ENCODE results near the gene GNAO1. TPM values are rescaled to one million over a fixed set of nuclear protein-coding genes. Genes with fewer than 3 reads are reported as not detected.
A peak's percentile ranks its signal among the peaks of the same experiment; 100 is the strongest.

GNAO1 gene
- total and polyA plus RNA-seq, 9 donors, result 0.72 to 5.6 (median 2.7) TPM

DNA sequence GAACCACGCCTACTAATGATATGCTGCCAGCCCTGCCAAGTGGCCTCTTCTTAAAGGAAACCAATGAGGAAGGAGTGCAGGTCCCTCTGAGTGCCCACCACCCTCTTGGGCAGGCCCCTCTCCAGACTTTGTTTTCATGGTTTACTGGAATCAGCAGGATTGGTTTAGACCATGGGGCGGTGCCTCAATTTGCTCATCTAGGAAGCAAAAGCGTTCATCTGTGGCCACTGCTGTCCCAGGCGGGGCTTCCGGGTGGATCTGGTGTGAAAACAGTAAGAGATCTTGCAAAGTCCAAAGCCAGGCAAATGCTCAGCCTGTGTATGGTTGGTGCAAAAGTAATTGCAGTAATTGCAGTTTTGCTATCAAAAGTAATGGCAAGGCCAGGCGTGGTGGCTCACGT lies 162.7 kb downstream of the GNAO1 start:
- no peak for TF ChIP-seq EP300 (IDR thresholded peaks at IDR 0.05)
- TF ChIP-seq, protein P1, sequence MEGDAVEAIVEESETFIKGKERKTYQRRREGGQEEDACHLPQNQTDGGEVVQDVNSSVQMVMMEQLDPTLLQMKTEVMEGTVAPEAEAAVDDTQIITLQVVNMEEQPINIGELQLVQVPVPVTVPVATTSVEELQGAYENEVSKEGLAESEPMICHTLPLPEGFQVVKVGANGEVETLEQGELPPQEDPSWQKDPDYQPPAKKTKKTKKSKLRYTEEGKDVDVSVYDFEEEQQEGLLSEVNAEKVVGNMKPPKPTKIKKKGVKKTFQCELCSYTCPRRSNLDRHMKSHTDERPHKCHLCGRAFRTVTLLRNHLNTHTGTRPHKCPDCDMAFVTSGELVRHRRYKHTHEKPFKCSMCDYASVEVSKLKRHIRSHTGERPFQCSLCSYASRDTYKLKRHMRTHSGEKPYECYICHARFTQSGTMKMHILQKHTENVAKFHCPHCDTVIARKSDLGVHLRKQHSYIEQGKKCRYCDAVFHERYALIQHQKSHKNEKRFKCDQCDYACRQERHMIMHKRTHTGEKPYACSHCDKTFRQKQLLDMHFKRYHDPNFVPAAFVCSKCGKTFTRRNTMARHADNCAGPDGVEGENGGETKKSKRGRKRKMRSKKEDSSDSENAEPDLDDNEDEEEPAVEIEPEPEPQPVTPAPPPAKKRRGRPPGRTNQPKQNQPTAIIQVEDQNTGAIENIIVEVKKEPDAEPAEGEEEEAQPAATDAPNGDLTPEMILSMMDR (IDR thresholded peaks at IDR 0.05), result no peak
- no peak for TF ChIP-seq POLR2A (IDR thresholded peaks at IDR 0.05)
- H3K27me3 ChIP-seq, result no peaks in the 10 kb centered on the region
- intact Hi-C loops (cut with DNase I), result no loop called here
- WGBS, 3 donors, result 92 to 96% (median 94%) methylated on average over 7 of the region's 7 CpGs
- peak; percentile 2 to 19 (median 6) for DNase-seq
- H3K36me3 ChIP-seq, result no peaks in the 10 kb centered on the region
- no peak overlapping the region for H3K4me3 ChIP-seq
- H3K4me1 ChIP-seq (ENCODE audit: insufficient read depth), result no peaks in the 10 kb centered on the region
- no peak overlapping the region for H3K27ac ChIP-seq
- no peaks in the 10 kb centered on the region for H3K9me3 ChIP-seq

DNA sequence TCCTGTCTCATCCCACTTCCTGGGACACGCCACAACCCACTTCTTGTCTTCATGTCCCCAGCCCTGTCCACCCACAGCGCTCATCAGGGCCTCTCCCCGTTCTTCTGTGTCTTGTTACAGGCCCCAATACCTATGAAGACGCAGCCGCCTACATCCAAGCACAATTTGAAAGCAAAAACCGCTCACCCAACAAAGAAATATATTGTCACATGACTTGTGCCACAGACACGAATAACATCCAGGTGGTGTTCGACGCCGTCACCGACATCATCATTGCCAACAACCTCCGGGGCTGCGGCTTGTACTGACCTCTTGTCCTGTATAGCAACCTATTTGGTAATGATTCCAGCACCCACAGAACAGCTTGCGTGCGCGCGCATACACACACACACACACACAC lies 163.5 kb downstream of the GNAO1 start:
- TF ChIP-seq, protein P1 (IDR thresholded peaks at IDR 0.05), result no peak
- TF ChIP-seq EP300 (IDR thresholded peaks at IDR 0.05) (no peak), POLR2A (IDR thresholded peaks at IDR 0.05) (no peak)
- Histone ChIP-seq H3K9me3 (no peaks in the 10 kb centered on the region), H3K4me3 (no peak overlapping the region), H3K4me1 (ENCODE audit: insufficient read depth) (no peaks in the 10 kb centered on the region), H3K27me3 (no peaks in the 10 kb centered on the region), H3K27ac (no peak overlapping the region), H3K36me3 (no peaks in the 10 kb centered on the region)
- peak; percentile 8 to 36 (median 16) for DNase-seq
- intact Hi-C loops (cut with DNase I), result no loop called here
- 92 to 95% (median 94%) methylated on average over 17 of the region's 17 CpGs for WGBS, 3 donors

DNA sequence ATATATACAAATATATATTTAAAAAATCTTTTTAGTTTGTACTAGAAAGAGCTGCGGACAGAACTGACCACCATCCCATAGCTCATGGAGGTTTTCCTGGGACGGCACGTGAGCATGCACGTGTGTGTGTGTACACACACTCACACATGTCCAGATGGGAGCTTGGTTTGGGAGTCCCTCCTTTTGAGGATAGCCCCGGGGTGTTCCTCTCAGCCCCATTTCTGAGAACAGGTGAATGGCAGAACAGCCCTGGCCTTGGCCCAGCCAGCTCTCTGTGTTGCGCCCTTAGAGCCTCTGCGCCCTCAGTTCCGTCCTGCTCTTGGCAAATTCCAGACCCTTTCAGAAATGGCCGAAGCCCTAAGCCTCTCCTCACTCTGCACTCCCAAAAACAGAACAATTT lies 163.9 kb downstream of the GNAO1 start:
- TF ChIP-seq EP300 (IDR thresholded peaks at IDR 0.05), result no peak
- TF ChIP-seq POLR2A (IDR thresholded peaks at IDR 0.05), result no peak
- TF ChIP-seq, protein P1 (IDR thresholded peaks at IDR 0.05), result no peak
- peak; percentile 10 to 35 (median 11) for DNase-seq
- no peak overlapping the region for H3K27ac ChIP-seq

DNA sequence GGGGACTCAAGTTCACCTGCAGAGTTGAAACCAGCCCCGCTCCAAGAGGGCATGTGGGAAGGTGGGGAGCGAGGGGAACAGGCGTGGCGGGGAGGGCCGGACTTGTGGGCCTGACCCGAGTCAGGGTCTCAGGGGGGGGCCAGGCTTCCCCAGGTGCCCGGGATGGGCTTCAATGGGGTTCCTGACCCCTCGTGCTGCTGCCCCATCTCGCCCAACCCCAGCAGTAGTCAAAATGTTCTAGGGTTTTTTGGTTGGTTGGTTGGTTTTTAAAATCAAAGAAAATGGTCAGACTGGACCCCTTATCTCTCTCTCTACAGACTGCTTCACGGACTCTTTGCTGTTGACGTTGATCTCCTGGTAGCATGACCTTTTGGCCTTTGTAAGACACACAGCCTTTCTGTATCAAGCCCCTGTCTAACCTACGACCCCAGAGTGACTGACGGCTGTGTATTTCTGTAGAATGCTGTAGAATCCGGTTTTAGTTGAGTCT lies 164.5 kb downstream of the GNAO1 start:
- no peaks in the 10 kb centered on the region for H3K27me3 ChIP-seq
- 63 to 67% (median 66%) methylated on average over 14 of the region's 14 CpGs for WGBS, 3 donors
- no peaks in the 10 kb centered on the region for H3K9me3 ChIP-seq
- no peaks in the 10 kb centered on the region for H3K36me3 ChIP-seq
- no peaks in the 10 kb centered on the region for H3K4me1 ChIP-seq (ENCODE audit: insufficient read depth)
- H3K27ac ChIP-seq, result no peak overlapping the region
- DNase-seq, result peak; percentile 9 to 41 (median 30)
- intact Hi-C loops (cut with DNase I), result no loop called here
- TF ChIP-seq, protein P1 (IDR thresholded peaks at IDR 0.05), result no peak
- TF ChIP-seq EP300 (IDR thresholded peaks at IDR 0.05) (no peak), POLR2A (IDR thresholded peaks at IDR 0.05) (no peak)
- H3K4me3 ChIP-seq, result no peak overlapping the region

More for the DNA sequence above, 163.9 kb downstream of the GNAO1 start:
- Histone ChIP-seq H3K27me3 (no peaks in the 10 kb centered on the region), H3K36me3 (no peaks in the 10 kb centered on the region), H3K4me1 (ENCODE audit: insufficient read depth) (no peaks in the 10 kb centered on the region), H3K4me3 (no peak overlapping the region), H3K9me3 (no peaks in the 10 kb centered on the region)
- intact Hi-C loops (cut with DNase I), result no loop called here
- 91 to 93% (median 92%) methylated on average over 9 of the region's 9 CpGs for WGBS, 3 donors
